ENCODE data around the gene KNSTRN.

Gene KNSTRN

DNA sequence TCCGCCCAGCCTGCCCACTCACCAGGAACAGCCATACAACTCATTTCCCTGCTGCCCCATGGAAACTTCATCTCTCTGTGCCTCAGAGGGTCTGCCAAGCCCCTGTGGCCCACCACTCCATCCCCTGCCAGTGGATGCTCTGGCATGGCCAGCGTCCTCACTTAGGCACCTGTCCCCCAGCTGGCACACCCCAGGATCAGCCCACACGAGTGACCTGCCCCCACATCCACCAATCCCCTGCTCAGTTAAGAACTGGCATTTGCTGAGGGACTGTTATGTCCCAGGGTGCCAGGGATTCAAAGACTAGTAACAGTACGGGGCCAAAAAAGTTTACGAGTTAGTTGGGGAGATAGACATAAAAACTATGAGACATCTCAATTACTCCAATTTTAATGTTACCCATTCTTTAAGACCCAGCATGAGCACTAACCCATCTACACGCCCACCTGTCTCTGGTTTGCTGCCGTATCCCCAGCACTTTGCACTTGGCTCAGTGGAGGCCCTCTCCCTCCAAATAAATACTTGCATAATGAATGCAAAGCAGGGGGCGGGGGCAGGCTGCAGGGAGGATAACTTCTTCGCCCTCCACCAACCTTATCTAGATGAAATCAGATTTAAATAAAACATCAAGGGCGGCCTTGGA, 46.7 kb downstream of the KNSTRN start:
- no peak for DNase-seq (ENCODE audit: extremely low spot score)
- TF ChIP-seq, protein P1, sequence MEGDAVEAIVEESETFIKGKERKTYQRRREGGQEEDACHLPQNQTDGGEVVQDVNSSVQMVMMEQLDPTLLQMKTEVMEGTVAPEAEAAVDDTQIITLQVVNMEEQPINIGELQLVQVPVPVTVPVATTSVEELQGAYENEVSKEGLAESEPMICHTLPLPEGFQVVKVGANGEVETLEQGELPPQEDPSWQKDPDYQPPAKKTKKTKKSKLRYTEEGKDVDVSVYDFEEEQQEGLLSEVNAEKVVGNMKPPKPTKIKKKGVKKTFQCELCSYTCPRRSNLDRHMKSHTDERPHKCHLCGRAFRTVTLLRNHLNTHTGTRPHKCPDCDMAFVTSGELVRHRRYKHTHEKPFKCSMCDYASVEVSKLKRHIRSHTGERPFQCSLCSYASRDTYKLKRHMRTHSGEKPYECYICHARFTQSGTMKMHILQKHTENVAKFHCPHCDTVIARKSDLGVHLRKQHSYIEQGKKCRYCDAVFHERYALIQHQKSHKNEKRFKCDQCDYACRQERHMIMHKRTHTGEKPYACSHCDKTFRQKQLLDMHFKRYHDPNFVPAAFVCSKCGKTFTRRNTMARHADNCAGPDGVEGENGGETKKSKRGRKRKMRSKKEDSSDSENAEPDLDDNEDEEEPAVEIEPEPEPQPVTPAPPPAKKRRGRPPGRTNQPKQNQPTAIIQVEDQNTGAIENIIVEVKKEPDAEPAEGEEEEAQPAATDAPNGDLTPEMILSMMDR (IDR thresholded peaks at IDR 0.05; ENCODE audit: control extremely low read depth, extremely low read depth, low read depth, missing control alignments), result no peak
- CTCF ChIA-PET, result interaction anchor here (0.9 to 2.6 kb wide), 4 partner anchors 60 to 150 kb away, joined by 3 to 11 read pairs (median 7); no protein-coding TSS in a partner anchor
- POLR2A ChIA-PET, result no interaction called here

- ChIA-PET CTCF (interaction anchor here (1.4 to 3.1 kb wide), 5 partner anchors 9 to 92 kb away, joined by 3 to 12 read pairs (median 7); no protein-coding TSS in a partner anchor), POLR2A (no interaction called here)
- TF ChIP-seq, protein P1 (IDR thresholded peaks at IDR 0.05; ENCODE audit: control extremely low read depth, extremely low read depth, low read depth, missing control alignments), result no peak
Measured at GRCh38 chr15:40430271-40430805, 47.8 kb downstream of the KNSTRN start.

DNA sequence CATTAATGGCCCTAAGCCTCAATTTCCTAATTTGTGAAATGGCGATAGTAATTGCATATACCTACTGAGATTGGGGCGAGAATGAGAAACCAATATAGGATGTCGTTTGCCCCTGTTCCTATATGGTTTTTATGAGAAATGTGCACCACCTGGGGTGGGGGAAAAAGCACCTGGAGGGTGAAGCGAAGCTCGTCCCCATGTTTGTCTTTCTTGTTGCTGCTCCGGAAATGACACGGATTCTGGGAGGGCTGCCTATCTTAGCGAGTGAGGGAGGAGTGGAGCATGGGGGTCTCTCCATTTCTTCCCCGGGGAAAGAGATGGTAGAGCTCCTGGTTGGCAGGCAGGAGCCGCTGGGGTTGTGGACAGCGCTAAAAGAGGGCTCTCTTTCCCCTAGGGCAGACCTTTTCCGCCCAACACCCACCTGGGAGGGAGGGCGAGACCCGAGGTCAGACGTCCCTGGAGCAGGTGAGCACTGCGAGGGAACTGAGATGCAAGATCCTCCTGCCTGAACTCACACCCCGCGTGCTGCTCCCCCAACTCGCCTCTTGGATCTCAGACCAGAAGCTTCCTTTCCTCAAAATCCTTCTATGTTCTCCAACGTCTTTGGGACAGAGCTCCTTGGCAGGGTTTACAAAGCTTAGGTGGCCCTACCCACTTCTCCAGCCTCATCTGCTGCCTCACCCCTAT, 52.6 kb downstream of the KNSTRN start:
- no peak for DNase-seq (ENCODE audit: extremely low spot score)
- CTCF ChIA-PET, result interaction anchor here (0.7 to 2.0 kb wide), 7 partner anchors 13 to 156 kb away, joined by 3 to 12 read pairs (median 4); no protein-coding TSS in a partner anchor

More at GRCh38 chr15:40430271-40430805, 47.8 kb downstream of the KNSTRN start:
- DNase-seq (ENCODE audit: extremely low spot score), result no peak

GRCh38 chr15:40435710-40436089, 53.2 kb downstream of the KNSTRN start:
- no peak for DNase-seq (ENCODE audit: extremely low spot score)
- ChIA-PET CTCF (interaction anchor here (0.7 to 2.0 kb wide), 6 partner anchors 14 to 156 kb away, joined by 3 to 12 read pairs (median 4); no protein-coding TSS in a partner anchor), POLR2A (no interaction called here)
- TF ChIP-seq, protein P1 (IDR thresholded peaks at IDR 0.05; ENCODE audit: control extremely low read depth, extremely low read depth, low read depth, missing control alignments), result no peak

More for the DNA sequence above, 52.6 kb downstream of the KNSTRN start:
- POLR2A ChIA-PET, result no interaction called here
- TF ChIP-seq, protein P1 (IDR thresholded peaks at IDR 0.05; ENCODE audit: control extremely low read depth, extremely low read depth, low read depth, missing control alignments), result no peak

DNA sequence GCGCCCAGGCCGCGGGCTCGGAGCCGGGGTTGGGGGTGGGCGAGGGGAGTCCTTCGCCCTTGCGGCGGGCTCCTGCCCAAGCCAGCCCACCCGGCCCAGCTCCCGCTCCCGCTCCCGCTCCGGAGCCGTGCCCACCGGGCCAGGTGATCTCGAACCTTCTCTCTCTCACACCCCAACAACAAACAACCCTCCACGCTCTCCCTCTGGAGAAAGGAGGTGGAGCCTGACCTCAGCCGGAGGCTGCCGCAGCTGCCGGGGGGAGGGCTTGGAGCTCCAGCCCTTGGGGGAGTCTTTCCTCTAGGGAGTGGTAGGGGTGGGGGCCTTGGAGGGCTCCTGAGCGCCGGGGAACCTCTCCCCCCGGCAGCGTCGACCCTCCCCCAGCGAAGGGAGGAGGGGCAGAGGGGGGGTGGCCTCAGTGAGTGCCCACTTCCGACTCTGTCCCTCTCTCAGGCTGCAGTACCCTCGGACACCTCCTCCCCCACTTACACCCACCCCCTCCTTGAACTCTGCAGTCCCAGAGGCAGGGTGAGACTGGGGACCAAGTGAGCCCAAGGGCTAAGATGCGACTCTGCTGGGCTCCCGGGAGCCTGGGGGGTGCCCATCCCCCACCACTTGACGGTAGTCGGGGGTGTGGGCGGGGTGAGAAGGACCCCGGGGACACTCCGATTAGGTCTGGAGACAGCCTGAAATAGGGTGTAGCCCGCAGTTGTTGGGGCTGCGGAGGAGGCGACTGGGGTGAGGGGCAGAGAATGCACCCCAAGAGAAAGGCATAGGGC, 53.8 kb downstream of the KNSTRN start:
- TF ChIP-seq, protein P1 (IDR thresholded peaks at IDR 0.05; ENCODE audit: control extremely low read depth, extremely low read depth, low read depth, missing control alignments), result no peak
- no peak for DNase-seq (ENCODE audit: extremely low spot score)
- CTCF ChIA-PET, result interaction anchor here (0.7 to 2.0 kb wide), 5 partner anchors 14 to 157 kb away, joined by 3 to 12 read pairs (median 5); no protein-coding TSS in a partner anchor
- POLR2A ChIA-PET, result no interaction called here

All from GM10248 (cell line).